Loucy (cell line): ENCODE results near the gene TMEM86B.

Experiments used
- H2AFZ ChIP-seq: fragments of 200-600 bp; sonication (generic); 2 replicates; pipeline ENCODE4 v1.6.0; 2016; ENCODE audit warnings: antibody characterized with exemption, mild to moderate bottlenecking, low read length, moderate library complexity
- H3F3A ChIP-seq: fragments of 200-600 bp; 2 replicates; pipeline ENCODE4 v1.6.0; 2016; ENCODE audit warnings: antibody characterized with exemption, low read depth, mild to moderate bottlenecking
- H3K27me3 ChIP-seq: fragments of 200-600 bp; sonication (generic); 2 replicates; pipeline ENCODE4 v1.6.1; 2014; ENCODE audit warnings: low read length, mild to moderate bottlenecking; ENCODE audit not compliant: insufficient read depth, poor library complexity, severe bottlenecking
- H3K36me3 ChIP-seq: fragments of 200-600 bp; sonication (generic); 2 replicates; pipeline ENCODE4 v1.6.1; 2016; ENCODE audit warnings: low read length; ENCODE audit not compliant: insufficient read depth
- H3K4me1 ChIP-seq: fragments of 200-600 bp; sonication (generic); 2 replicates; pipeline ENCODE4 v1.5.1; 2014; ENCODE audit warnings: low read length, mild to moderate bottlenecking; ENCODE audit not compliant: insufficient read depth, poor library complexity, severe bottlenecking
- H3K4me2 ChIP-seq: fragments of 200-600 bp; sonication (generic); 2 replicates; pipeline ENCODE4 v1.6.0; 2014; ENCODE audit warnings: antibody characterized with exemption, low read length, low read depth, mild to moderate bottlenecking; ENCODE audit not compliant: poor library complexity, severe bottlenecking
- H3K4me3 ChIP-seq: fragments of 200-600 bp; sonication (generic); 2 replicates; pipeline ENCODE4 v1.5.1; 2014; ENCODE audit warnings: low read length, mild to moderate bottlenecking, mixed read lengths; ENCODE audit not compliant: poor library complexity, severe bottlenecking
- H3K79me2 ChIP-seq: fragments of 200-600 bp; sonication (generic); 2 replicates; pipeline ENCODE4 v1.6.1; 2014; ENCODE audit warnings: low read length; ENCODE audit not compliant: insufficient read depth
- H3K9ac ChIP-seq: fragments of 200-600 bp; sonication (generic); 2 replicates; pipeline ENCODE4 v1.6.0; 2014; ENCODE audit warnings: mild to moderate bottlenecking, low read depth, low read length, moderate library complexity; ENCODE audit not compliant: poor library complexity, severe bottlenecking
- H3K9me2 ChIP-seq: fragments of 200-600 bp; sonication (generic); replicated peaks from 2 replicates; pipeline ENCODE4 v1.6.1; 2016; ENCODE audit warnings: low read depth, low read length, mixed read lengths
- H3K9me3 ChIP-seq: fragments of 200-600 bp; sonication (generic); 2 replicates; pipeline ENCODE4 v1.6.1; 2014; ENCODE audit warnings: mild to moderate bottlenecking, antibody characterized with exemption, low read length, low read depth; ENCODE audit not compliant: insufficient read depth
- H4K20me1 ChIP-seq: fragments of 200-600 bp; sonication (generic); 2 replicates; pipeline ENCODE4 v1.6.0; 2014; ENCODE audit warnings: antibody characterized with exemption, low read length, mild to moderate bottlenecking; ENCODE audit not compliant: insufficient read depth, poor library complexity, severe bottlenecking
- CTCF ChIP-seq: fragments of 200-600 bp; sonication (generic); conservative IDR thresholded peaks from 2 replicates; pipeline ENCODE4 v1.5.1; 2014; ENCODE audit warnings: mild to moderate bottlenecking, antibody characterized with exemption, low read length
- EZH2phosphoT487 ChIP-seq: fragments of 200-600 bp; IDR thresholded peaks from 2 replicates; pipeline ENCODE4 v1.6.1; 2018; ENCODE audit warnings: antibody characterized with exemption, mild to moderate bottlenecking, moderate library complexity, borderline replicate concordance

Gene TMEM86B

GRCh38 chr19:55249841-55250240 lies 21.3 kb upstream of the TMEM86B start:
- Histone ChIP-seq H3K4me3 (peak overlapping the region; percentile 89), H3K36me3 (peaks cover 61% of the 10 kb centered on the region; the same call in 1 of the 2 replicates), H3K9me2 (no peaks in the 10 kb centered on the region), H3K4me1 (peaks cover 61% of the 10 kb centered on the region), H3K79me2 (peaks cover 95% of the 10 kb centered on the region), H3K9me3 (no peaks in the 10 kb centered on the region), H3F3A (peaks cover 19% of the 10 kb centered on the region), H3K9ac (peak overlapping the region; percentile 100), H4K20me1 (peaks cover 67% of the 10 kb centered on the region), H3K27me3 (no peaks in the 10 kb centered on the region), H3K4me2 (peak overlapping the region; percentile 97), H2AFZ (no peak overlapping the region)
- TF ChIP-seq EZH2phosphoT487 = no peak
- no peak for TF ChIP-seq CTCF

- H3K4me3 ChIP-seq = no peak overlapping the region
- H3K79me2 ChIP-seq = peaks cover 100% of the 10 kb centered on the region
- peaks cover 56% of the 10 kb centered on the region for H3K4me1 ChIP-seq
- H3K9me2 ChIP-seq = no peaks in the 10 kb centered on the region
- no peaks in the 10 kb centered on the region for H3K27me3 ChIP-seq
- H3F3A ChIP-seq = peaks cover 13% of the 10 kb centered on the region
- peaks cover 78% of the 10 kb centered on the region for H4K20me1 ChIP-seq
- peak overlapping the region; percentile 41 for H3K4me2 ChIP-seq
- no peaks in the 10 kb centered on the region for H3K9me3 ChIP-seq
- H3K36me3 ChIP-seq = peaks cover 72% of the 10 kb centered on the region; the same call in 1 of the 2 replicates
- no peak overlapping the region for H2AFZ ChIP-seq
- peak overlapping the region; percentile 20 for H3K9ac ChIP-seq
- TF ChIP-seq CTCF = no peak
- no peak for TF ChIP-seq EZH2phosphoT487
Measured at GRCh38 chr19:55248704-55249103, 20.1 kb upstream of the TMEM86B start.

GRCh38 chr19:55248166-55248675 lies 19.7 kb upstream of the TMEM86B start:
- Histone ChIP-seq H3K36me3 (peaks cover 73% of the 10 kb centered on the region; the same call in 1 of the 2 replicates), H3K4me1 (peaks cover 51% of the 10 kb centered on the region), H3K4me2 (peak overlapping the region; percentile 41), H3K4me3 (no peak overlapping the region), H3K9ac (peak overlapping the region; percentile 20), H3K27me3 (no peaks in the 10 kb centered on the region), H3K9me2 (no peaks in the 10 kb centered on the region), H3K9me3 (no peaks in the 10 kb centered on the region), H3F3A (peaks cover 8% of the 10 kb centered on the region), H4K20me1 (peaks cover 80% of the 10 kb centered on the region), H3K79me2 (peaks cover 100% of the 10 kb centered on the region), H2AFZ (no peak overlapping the region)
- no peak for TF ChIP-seq CTCF
- no peak for TF ChIP-seq EZH2phosphoT487
